ENCODE measurements around the gene MCRS1. TPM values are rescaled to one million over a fixed set of nuclear protein-coding genes. Genes with fewer than 3 reads are reported as not detected.

Gene MCRS1
- total and polyA plus RNA-seq, 4 donors = 29.4 to 78.9 (median 67.5) TPM

- peaks cover 32% of the 10 kb centered on the region for H3K27me3 ChIP-seq (ENCODE audit: control insufficient read depth, insufficient read depth, low read length)
Observed at GRCh38 chr12:49542592-49543160, 25.3 kb downstream of the MCRS1 start.

GRCh38 chr12:49541911-49542505 lies 25.9 kb downstream of the MCRS1 start:
- H3K4me1 ChIP-seq (ENCODE audit: control insufficient read depth, insufficient read depth, low read length) = peaks cover 31% of the 10 kb centered on the region
- 92% methylated on average over 6 of the region's 7 CpGs for WGBS (ENCODE audit: insufficient coverage)
- H3K9me3 ChIP-seq (ENCODE audit: control insufficient read depth, insufficient read depth, low read length) = no peaks in the 10 kb centered on the region
- no peak for DNase-seq (ENCODE audit: low read depth in 4 of 6, low spot score in 6 of 6)
- H3K36me3 ChIP-seq (ENCODE audit: control insufficient read depth, insufficient read depth, low read length) = no peaks in the 10 kb centered on the region
- H3K4me3 ChIP-seq (ENCODE audit: low read depth, low read length) = no peak overlapping the region
- H3K27me3 ChIP-seq (ENCODE audit: control insufficient read depth, insufficient read depth, low read length) = peaks cover 38% of the 10 kb centered on the region
- no peak overlapping the region for H3K27ac ChIP-seq (ENCODE audit: low read depth, low read length)

More at GRCh38 chr12:49542592-49543160, 25.3 kb downstream of the MCRS1 start:
- H3K4me1 ChIP-seq (ENCODE audit: control insufficient read depth, insufficient read depth, low read length) = peaks cover 26% of the 10 kb centered on the region
- DNase-seq (ENCODE audit: low read depth in 4 of 6, low spot score in 6 of 6) = no peak
- no peak overlapping the region for H3K4me3 ChIP-seq (ENCODE audit: low read depth, low read length)
- H3K36me3 ChIP-seq (ENCODE audit: control insufficient read depth, insufficient read depth, low read length) = no peaks in the 10 kb centered on the region
- H3K9me3 ChIP-seq (ENCODE audit: control insufficient read depth, insufficient read depth, low read length) = no peaks in the 10 kb centered on the region
- H3K27ac ChIP-seq (ENCODE audit: low read depth, low read length) = no peak overlapping the region
- 97% methylated on average over 10 of the region's 15 CpGs for WGBS (ENCODE audit: insufficient coverage)

GRCh38 chr12:49541140-49541861 lies 26.6 kb downstream of the MCRS1 start:
- H3K27me3 ChIP-seq (ENCODE audit: control insufficient read depth, insufficient read depth, low read length) = peaks cover 44% of the 10 kb centered on the region

GRCh38 chr12:49540229-49541139 lies 27.5 kb downstream of the MCRS1 start:
- no peak for DNase-seq (ENCODE audit: low read depth in 4 of 6, low spot score in 6 of 6)
- H3K27ac ChIP-seq (ENCODE audit: low read depth, low read length) = no peak overlapping the region
- 57% methylated on average over 17 of the region's 21 CpGs for WGBS (ENCODE audit: insufficient coverage)
- H3K9me3 ChIP-seq (ENCODE audit: control insufficient read depth, insufficient read depth, low read length) = no peaks in the 10 kb centered on the region
- H3K4me1 ChIP-seq (ENCODE audit: control insufficient read depth, insufficient read depth, low read length) = peaks cover 31% of the 10 kb centered on the region
- no peak overlapping the region for H3K4me3 ChIP-seq (ENCODE audit: low read depth, low read length)
- peaks cover 50% of the 10 kb centered on the region for H3K27me3 ChIP-seq (ENCODE audit: control insufficient read depth, insufficient read depth, low read length)
- no peaks in the 10 kb centered on the region for H3K36me3 ChIP-seq (ENCODE audit: control insufficient read depth, insufficient read depth, low read length)

More at GRCh38 chr12:49541140-49541861, 26.6 kb downstream of the MCRS1 start:
- no peaks in the 10 kb centered on the region for H3K36me3 ChIP-seq (ENCODE audit: control insufficient read depth, insufficient read depth, low read length)
- peaks cover 31% of the 10 kb centered on the region for H3K4me1 ChIP-seq (ENCODE audit: control insufficient read depth, insufficient read depth, low read length)
- DNase-seq (ENCODE audit: low read depth in 4 of 6, low spot score in 6 of 6) = no peak
- H3K4me3 ChIP-seq (ENCODE audit: low read depth, low read length) = no peak overlapping the region
- WGBS (ENCODE audit: insufficient coverage) = 58% methylated on average over 9 of the region's 18 CpGs
- H3K9me3 ChIP-seq (ENCODE audit: control insufficient read depth, insufficient read depth, low read length) = no peaks in the 10 kb centered on the region
- H3K27ac ChIP-seq (ENCODE audit: low read depth, low read length) = no peak overlapping the region

- DNase-seq (ENCODE audit: low read depth in 4 of 6, low spot score in 6 of 6) = no peak
- no peak overlapping the region for H3K27ac ChIP-seq (ENCODE audit: low read depth, low read length)
- H3K4me1 ChIP-seq (ENCODE audit: control insufficient read depth, insufficient read depth, low read length) = peaks cover 31% of the 10 kb centered on the region
- H3K4me3 ChIP-seq (ENCODE audit: low read depth, low read length) = no peak overlapping the region
- peaks cover 49% of the 10 kb centered on the region for H3K27me3 ChIP-seq (ENCODE audit: control insufficient read depth, insufficient read depth, low read length)
- no peaks in the 10 kb centered on the region for H3K36me3 ChIP-seq (ENCODE audit: control insufficient read depth, insufficient read depth, low read length)
- WGBS (ENCODE audit: insufficient coverage) = 6% methylated on average over 39 of the region's 47 CpGs
- no peaks in the 10 kb centered on the region for H3K9me3 ChIP-seq (ENCODE audit: control insufficient read depth, insufficient read depth, low read length)
Observed at GRCh38 chr12:49539406-49540228, 28.3 kb downstream of the MCRS1 start.

- no peaks in the 10 kb centered on the region for H3K36me3 ChIP-seq (ENCODE audit: control insufficient read depth, insufficient read depth, low read length)
- no peaks in the 10 kb centered on the region for H3K9me3 ChIP-seq (ENCODE audit: control insufficient read depth, insufficient read depth, low read length)
- H3K4me1 ChIP-seq (ENCODE audit: control insufficient read depth, insufficient read depth, low read length) = peaks cover 23% of the 10 kb centered on the region
- WGBS (ENCODE audit: insufficient coverage) = under 1% methylated on average over 99 of the region's 107 CpGs
- H3K27ac ChIP-seq (ENCODE audit: low read depth, low read length) = no peak within 1 kb of the TSS
- H3K4me3 ChIP-seq (ENCODE audit: low read depth, low read length) = peak within 1 kb of the TSS; percentile 37
- DNase-seq (ENCODE audit: low read depth in 4 of 6, low spot score in 6 of 6) = peak in 2 of 6 donors; percentile 89 to 93
- peaks cover 49% of the 10 kb centered on the region for H3K27me3 ChIP-seq (ENCODE audit: control insufficient read depth, insufficient read depth, low read length)
Observed at GRCh38 chr12:49538510-49539403, 29.2 kb downstream of the MCRS1 start, which contains the start of gene KCNH3. Gene KCNH3, plus strand, starts transcription at chr12:49539030. Its CDS starts 387 bp downstream, at chr12:49539417.

- H3K27ac ChIP-seq (ENCODE audit: low read depth, low read length) = no peak overlapping the region
Observed at GRCh38 chr12:49537752-49538509, 30.0 kb downstream of the MCRS1 start.

More at GRCh38 chr12:49537752-49538509, 30.0 kb downstream of the MCRS1 start:
- DNase-seq (ENCODE audit: low read depth in 4 of 6, low spot score in 6 of 6) = peak in 1 of 6 donors; percentile 55
- H3K4me3 ChIP-seq (ENCODE audit: low read depth, low read length) = peak overlapping the region; percentile 37
- H3K4me1 ChIP-seq (ENCODE audit: control insufficient read depth, insufficient read depth, low read length) = peaks cover 21% of the 10 kb centered on the region
- H3K36me3 ChIP-seq (ENCODE audit: control insufficient read depth, insufficient read depth, low read length) = no peaks in the 10 kb centered on the region
- under 1% methylated on average over 59 of the region's 61 CpGs for WGBS (ENCODE audit: insufficient coverage)
- H3K27me3 ChIP-seq (ENCODE audit: control insufficient read depth, insufficient read depth, low read length) = peaks cover 49% of the 10 kb centered on the region
- no peaks in the 10 kb centered on the region for H3K9me3 ChIP-seq (ENCODE audit: control insufficient read depth, insufficient read depth, low read length)
